GM04503 (cell line): Measurements from ENCODE around the gene TRMT2A.
"Not testable (repeated sequence)": the region's sequence is repeated elsewhere in the genome, so short reads cannot be mapped to it uniquely, and the experiment has no call there.

ENCODE experiments used
- DNase-seq: peaks from one replicate; pipeline ENCODE4 v3.0.0-alpha.2; 2012; ENCODE audit warnings: low read depth

The TRMT2A gene

GRCh38 chr22:20116951-20117632 lies at the start of gene TRMT2A:
Gene TRMT2A, minus strand, starts transcription at chr22:20117226. Its CDS starts 320 bp downstream, at chr22:20116906.
- DNase-seq: peak; percentile 80

- DNase-seq: no peak
Observed at GRCh38 chr22:20166703-20167102, 49.7 kb upstream of the TRMT2A start.

GRCh38 chr22:20165913-20166312 lies 48.9 kb upstream of the TRMT2A start:
- DNase-seq: no peak

- no peak for DNase-seq
Observed at GRCh38 chr22:20165421-20165820, 48.4 kb upstream of the TRMT2A start.

GRCh38 chr22:20164863-20165262 lies 47.8 kb upstream of the TRMT2A start:
- no peak for DNase-seq

- no peak for DNase-seq
Observed at GRCh38 chr22:20160041-20160440, 43.0 kb upstream of the TRMT2A start.

GRCh38 chr22:20159531-20159930 lies 42.5 kb upstream of the TRMT2A start:
- not testable (repeated sequence) for DNase-seq

- DNase-seq: no peak
Observed at GRCh38 chr22:20159076-20159475, 42.0 kb upstream of the TRMT2A start.

GRCh38 chr22:20158391-20159036 lies 41.5 kb upstream of the TRMT2A start:
- no peak for DNase-seq

GRCh38 chr22:20157430-20158183 lies 40.6 kb upstream of the TRMT2A start:
- no peak for DNase-seq

- no peak for DNase-seq
Observed at GRCh38 chr22:20156611-20157429, 39.8 kb upstream of the TRMT2A start.

GRCh38 chr22:20156042-20156389 lies 39.0 kb upstream of the TRMT2A start:
- DNase-seq: no peak

GRCh38 chr22:20155330-20156041 lies 38.5 kb upstream of the TRMT2A start:
- peak; percentile 35 for DNase-seq

- no peak for DNase-seq
Observed at GRCh38 chr22:20154602-20155187, 37.7 kb upstream of the TRMT2A start.

- DNase-seq: no peak
Observed at GRCh38 chr22:20153945-20154344, 36.9 kb upstream of the TRMT2A start.

GRCh38 chr22:20152464-20152890 lies 35.5 kb upstream of the TRMT2A start:
- no peak for DNase-seq

- no peak for DNase-seq
Observed at GRCh38 chr22:20151276-20151588, 34.2 kb upstream of the TRMT2A start.

- DNase-seq: no peak
Observed at GRCh38 chr22:20150381-20151275, 33.6 kb upstream of the TRMT2A start, which contains the start of gene CCDC188. Gene CCDC188, minus strand, starts transcription at chr22:20151055. Its CDS starts 69 bp downstream, at chr22:20150986.

GRCh38 chr22:20149257-20150250 lies 32.5 kb upstream of the TRMT2A start:
- no peak for DNase-seq
